GM23338 (cell line): ENCODE data around the gene ADPRHL1. TPM values are rescaled to one million over a fixed set of nuclear protein-coding genes. Genes with fewer than 3 reads are reported as not detected.

Experiments used
- ATAC-seq: fragments of 200-7000 bp; cut with Tn5 transposase; 3 replicates; pipeline ENCODE4 v1.9.1; 2020
- DNase-seq: peaks from one replicate; pipeline ENCODE4 v3.0.0-alpha.2; 2015; ENCODE audit warnings: low spot score
- H2AFZ ChIP-seq: fragments of 200-600 bp; sonication (generic); 2 replicates; pipeline ENCODE4 v1.8.0; 2016; ENCODE audit warnings: antibody characterized with exemption, mild to moderate bottlenecking, moderate library complexity
- H3F3A ChIP-seq: fragments of 200-600 bp; sonication (generic); replicated peaks from 2 replicates; pipeline ENCODE4 v1.8.0; 2017; ENCODE audit warnings: antibody characterized with exemption, mixed run types, low read depth
- H3K27ac ChIP-seq: fragments of 200-600 bp; sonication (generic); 2 replicates; pipeline ENCODE4 v1.6.1; 2016; ENCODE audit warnings: low read depth
- H3K27me3 ChIP-seq: fragments of 200-600 bp; sonication (generic); 2 replicates; pipeline ENCODE4 v1.8.0; 2016; ENCODE audit warnings: mild to moderate bottlenecking, mixed run types, moderate library complexity; ENCODE audit not compliant: insufficient read depth
- H3K36me3 ChIP-seq: fragments of 200-600 bp; sonication (generic); 2 replicates; pipeline ENCODE4 v1.8.0; 2016; ENCODE audit warnings: mild to moderate bottlenecking; ENCODE audit not compliant: insufficient read depth
- H3K4me1 ChIP-seq: fragments of 200-600 bp; sonication (generic); 2 replicates; pipeline ENCODE4 v1.8.0; 2016; ENCODE audit warnings: mild to moderate bottlenecking, moderate library complexity; ENCODE audit not compliant: insufficient read depth
- H3K4me2 ChIP-seq: fragments of 200-600 bp; sonication (generic); 2 replicates; pipeline ENCODE4 v1.7.1; 2017; ENCODE audit warnings: mixed run types
- H3K4me3 ChIP-seq: fragments of 200-600 bp; sonication (generic); 2 replicates; pipeline ENCODE4 v1.6.1; 2016; ENCODE audit warnings: mixed run types
- H3K79me2 ChIP-seq: fragments of 200-600 bp; sonication (generic); replicated peaks from 2 replicates; pipeline ENCODE4 v1.8.0; 2017; ENCODE audit warnings: mild to moderate bottlenecking; ENCODE audit not compliant: insufficient read depth
- H3K9me2 ChIP-seq: fragments of 200-600 bp; sonication (generic); 2 replicates; pipeline ENCODE4 v1.8.0; 2017; ENCODE audit not compliant: insufficient read depth
- H4K20me1 ChIP-seq: fragments of 200-600 bp; sonication (generic); replicated peaks from 2 replicates; pipeline ENCODE4 v1.8.0; 2017; ENCODE audit warnings: mild to moderate bottlenecking; ENCODE audit not compliant: insufficient read depth
- H3K27ac Mint-ChIP-seq: 2 replicates; pipeline ENCODE4 v1.8.0; 2020; ENCODE audit warnings: inconsistent platforms, mild to moderate bottlenecking, moderate library complexity, mixed read lengths
- H3K27me3 Mint-ChIP-seq: 3 replicates; pipeline ENCODE4 v1.8.0; 2022; ENCODE audit warnings: low read depth, mild to moderate bottlenecking, moderate library complexity, mixed read lengths, inconsistent platforms; ENCODE audit not compliant: insufficient read depth, poor library complexity
- H3K36me3 Mint-ChIP-seq: 3 replicates; pipeline ENCODE4 v1.8.0; 2021; ENCODE audit warnings: low read depth, mild to moderate bottlenecking, inconsistent platforms, moderate library complexity, mixed read lengths
- H3K4me1 Mint-ChIP-seq: 3 replicates; pipeline ENCODE4 v1.8.0; 2020; ENCODE audit warnings: mild to moderate bottlenecking, inconsistent platforms, mixed read lengths
- H3K4me3 Mint-ChIP-seq: 3 replicates; pipeline ENCODE4 v1.8.0; 2021; ENCODE audit warnings: moderate library complexity, mild to moderate bottlenecking, inconsistent platforms, mixed read lengths
- H3K9me3 Mint-ChIP-seq: 3 replicates; pipeline ENCODE4 v1.8.0; 2020; ENCODE audit warnings: moderate library complexity, mild to moderate bottlenecking, inconsistent platforms, mixed read lengths
- CREB1 ChIP-seq: fragments of 250-450 bp; sonication (Bioruptor Pico); IDR thresholded peaks from 2 replicates; pipeline ENCODE4 v1.5.0; 2020; ENCODE audit warnings: low read depth, mild to moderate bottlenecking, moderate library complexity
- CTCF ChIP-seq, 2 experiments: fragments of 200-600 bp in 1 of 2; sonication (generic) in 1 of 2; conservative IDR thresholded peaks; 2 replicates each; pipeline versions ENCODE4 v1.5.1 to v1.6.1; 2016 to 2017; ENCODE audit warnings: antibody characterized with exemption in 2 of 2, low read depth in 2 of 2, mild to moderate bottlenecking in 2 of 2, moderate library complexity in 1 of 2
- ETS1 ChIP-seq: IDR thresholded peaks from 2 replicates; pipeline ENCODE4 v1.6.1; 2016; ENCODE audit warnings: antibody characterized with exemption
- EZH2 ChIP-seq: fragments of 200-600 bp; sonication (generic); IDR thresholded peaks from one replicate; pipeline ENCODE4 v1.8.0; 2017; ENCODE audit warnings: antibody characterized with exemption, mild to moderate bottlenecking, low read depth; ENCODE audit not compliant: unreplicated experiment
- EZH2phosphoT487 ChIP-seq: fragments of 200-600 bp; sonication (generic); IDR thresholded peaks from one replicate; pipeline ENCODE4 v1.8.1; 2018; ENCODE audit warnings: antibody characterized with exemption; ENCODE audit not compliant: unreplicated experiment
- JUNB ChIP-seq: IDR thresholded peaks from one replicate; pipeline ENCODE4 v1.6.1; 2016; ENCODE audit warnings: antibody characterized with exemption; ENCODE audit not compliant: unreplicated experiment
- NANOG ChIP-seq: IDR thresholded peaks from 2 replicates; pipeline ENCODE4 v1.6.1; 2016; ENCODE audit warnings: antibody characterized with exemption, borderline replicate concordance
- POLR2AphosphoS5 ChIP-seq: IDR thresholded peaks from 2 replicates; pipeline ENCODE4 v1.6.1; 2016; ENCODE audit warnings: antibody characterized with exemption, low read depth
- STAT1 ChIP-seq: IDR thresholded peaks from one replicate; pipeline ENCODE4 v1.6.1; 2016; ENCODE audit warnings: antibody characterized with exemption; ENCODE audit not compliant: unreplicated experiment
- ZNF114 ChIP-seq: fragments of 250-450 bp; sonication (Bioruptor Pico); IDR thresholded peaks from 2 replicates; pipeline ENCODE4 v1.5.0; 2020; ENCODE audit warnings: mild to moderate bottlenecking, moderate library complexity
- ZNF331 ChIP-seq: fragments of 250-450 bp; sonication (Bioruptor Pico); IDR thresholded peaks from 2 replicates; pipeline ENCODE4 v1.5.0; 2020; ENCODE audit warnings: low read depth, mild to moderate bottlenecking, moderate library complexity
- polyA plus RNA-seq: library from polyadenylated mRNA; unstranded; fragments of >200 nt; fragmentation: Nextera tagmentation; extraction: Ambion mirVana; gene quantifications from 2 replicates; pipeline ENCODE4 v1.2.1, GENCODE V29; 2016
- total RNA-seq: library from RNA; depleted of rRNA; stranded (reverse); fragments of >200 nt; shearing (Covaris generic); gene quantifications from 2 replicates; pipeline ENCODE4 v1.2.3, GENCODE V29; 2014
- TF ChIP-seq, protein P1 (sequence below): IDR thresholded peaks from one replicate; pipeline ENCODE4 v1.6.1; 2018; ENCODE audit warnings: antibody characterized with exemption; ENCODE audit not compliant: unreplicated experiment
- TF ChIP-seq, protein P2 (sequence below): fragments of 250-450 bp; sonication (Bioruptor Pico); IDR thresholded peaks from 2 replicates; pipeline ENCODE4 v1.5.0; 2020; ENCODE audit warnings: mild to moderate bottlenecking, moderate library complexity

The ADPRHL1 gene
- total and polyA plus RNA-seq, 2 experiments from 2014 or later: 0.80 to 1.0 TPM

GRCh38 chr13:113411216-113412023 lies 41.9 kb downstream of the ADPRHL1 start:
- Mint-ChIP-seq H3K27me3 (peaks cover 14% of the 10 kb centered on the region), H3K4me3 (no peak overlapping the region), H3K36me3 (no peaks in the 10 kb centered on the region), H3K4me1 (no peaks in the 10 kb centered on the region; the same call in 2 of the 3 replicates), H3K9me3 (peaks cover 3% of the 10 kb centered on the region; the same call in 2 of the 3 replicates), H3K27ac (no peak overlapping the region)
- 0 out of 2 replicates have a peak, but pooled peaks cover 4% of the 10 kb centered on the region for H3F3A ChIP-seq
- H3K4me1 ChIP-seq: no peaks in the 10 kb centered on the region
- H3K36me3 ChIP-seq: no peaks in the 10 kb centered on the region
- no peaks in the 10 kb centered on the region for H3K79me2 ChIP-seq
- H3K4me2 ChIP-seq: no peak overlapping the region
- ATAC-seq: no peak
- DNase-seq: no peak
- H2AFZ ChIP-seq: no peak overlapping the region
- no peaks in the 10 kb centered on the region for H3K9me2 ChIP-seq
- no peak overlapping the region for H3K27ac ChIP-seq
- H3K4me3 ChIP-seq: no peak overlapping the region
- H3K27me3 ChIP-seq: no peaks in the 10 kb centered on the region
- H4K20me1 ChIP-seq: no peaks in the 10 kb centered on the region
- no peak for TF ChIP-seq POLR2AphosphoS5
- TF ChIP-seq, protein P1, sequence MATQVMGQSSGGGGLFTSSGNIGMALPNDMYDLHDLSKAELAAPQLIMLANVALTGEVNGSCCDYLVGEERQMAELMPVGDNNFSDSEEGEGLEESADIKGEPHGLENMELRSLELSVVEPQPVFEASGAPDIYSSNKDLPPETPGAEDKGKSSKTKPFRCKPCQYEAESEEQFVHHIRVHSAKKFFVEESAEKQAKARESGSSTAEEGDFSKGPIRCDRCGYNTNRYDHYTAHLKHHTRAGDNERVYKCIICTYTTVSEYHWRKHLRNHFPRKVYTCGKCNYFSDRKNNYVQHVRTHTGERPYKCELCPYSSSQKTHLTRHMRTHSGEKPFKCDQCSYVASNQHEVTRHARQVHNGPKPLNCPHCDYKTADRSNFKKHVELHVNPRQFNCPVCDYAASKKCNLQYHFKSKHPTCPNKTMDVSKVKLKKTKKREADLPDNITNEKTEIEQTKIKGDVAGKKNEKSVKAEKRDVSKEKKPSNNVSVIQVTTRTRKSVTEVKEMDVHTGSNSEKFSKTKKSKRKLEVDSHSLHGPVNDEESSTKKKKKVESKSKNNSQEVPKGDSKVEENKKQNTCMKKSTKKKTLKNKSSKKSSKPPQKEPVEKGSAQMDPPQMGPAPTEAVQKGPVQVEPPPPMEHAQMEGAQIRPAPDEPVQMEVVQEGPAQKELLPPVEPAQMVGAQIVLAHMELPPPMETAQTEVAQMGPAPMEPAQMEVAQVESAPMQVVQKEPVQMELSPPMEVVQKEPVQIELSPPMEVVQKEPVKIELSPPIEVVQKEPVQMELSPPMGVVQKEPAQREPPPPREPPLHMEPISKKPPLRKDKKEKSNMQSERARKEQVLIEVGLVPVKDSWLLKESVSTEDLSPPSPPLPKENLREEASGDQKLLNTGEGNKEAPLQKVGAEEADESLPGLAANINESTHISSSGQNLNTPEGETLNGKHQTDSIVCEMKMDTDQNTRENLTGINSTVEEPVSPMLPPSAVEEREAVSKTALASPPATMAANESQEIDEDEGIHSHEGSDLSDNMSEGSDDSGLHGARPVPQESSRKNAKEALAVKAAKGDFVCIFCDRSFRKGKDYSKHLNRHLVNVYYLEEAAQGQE: no peak
- TF ChIP-seq, protein P2, sequence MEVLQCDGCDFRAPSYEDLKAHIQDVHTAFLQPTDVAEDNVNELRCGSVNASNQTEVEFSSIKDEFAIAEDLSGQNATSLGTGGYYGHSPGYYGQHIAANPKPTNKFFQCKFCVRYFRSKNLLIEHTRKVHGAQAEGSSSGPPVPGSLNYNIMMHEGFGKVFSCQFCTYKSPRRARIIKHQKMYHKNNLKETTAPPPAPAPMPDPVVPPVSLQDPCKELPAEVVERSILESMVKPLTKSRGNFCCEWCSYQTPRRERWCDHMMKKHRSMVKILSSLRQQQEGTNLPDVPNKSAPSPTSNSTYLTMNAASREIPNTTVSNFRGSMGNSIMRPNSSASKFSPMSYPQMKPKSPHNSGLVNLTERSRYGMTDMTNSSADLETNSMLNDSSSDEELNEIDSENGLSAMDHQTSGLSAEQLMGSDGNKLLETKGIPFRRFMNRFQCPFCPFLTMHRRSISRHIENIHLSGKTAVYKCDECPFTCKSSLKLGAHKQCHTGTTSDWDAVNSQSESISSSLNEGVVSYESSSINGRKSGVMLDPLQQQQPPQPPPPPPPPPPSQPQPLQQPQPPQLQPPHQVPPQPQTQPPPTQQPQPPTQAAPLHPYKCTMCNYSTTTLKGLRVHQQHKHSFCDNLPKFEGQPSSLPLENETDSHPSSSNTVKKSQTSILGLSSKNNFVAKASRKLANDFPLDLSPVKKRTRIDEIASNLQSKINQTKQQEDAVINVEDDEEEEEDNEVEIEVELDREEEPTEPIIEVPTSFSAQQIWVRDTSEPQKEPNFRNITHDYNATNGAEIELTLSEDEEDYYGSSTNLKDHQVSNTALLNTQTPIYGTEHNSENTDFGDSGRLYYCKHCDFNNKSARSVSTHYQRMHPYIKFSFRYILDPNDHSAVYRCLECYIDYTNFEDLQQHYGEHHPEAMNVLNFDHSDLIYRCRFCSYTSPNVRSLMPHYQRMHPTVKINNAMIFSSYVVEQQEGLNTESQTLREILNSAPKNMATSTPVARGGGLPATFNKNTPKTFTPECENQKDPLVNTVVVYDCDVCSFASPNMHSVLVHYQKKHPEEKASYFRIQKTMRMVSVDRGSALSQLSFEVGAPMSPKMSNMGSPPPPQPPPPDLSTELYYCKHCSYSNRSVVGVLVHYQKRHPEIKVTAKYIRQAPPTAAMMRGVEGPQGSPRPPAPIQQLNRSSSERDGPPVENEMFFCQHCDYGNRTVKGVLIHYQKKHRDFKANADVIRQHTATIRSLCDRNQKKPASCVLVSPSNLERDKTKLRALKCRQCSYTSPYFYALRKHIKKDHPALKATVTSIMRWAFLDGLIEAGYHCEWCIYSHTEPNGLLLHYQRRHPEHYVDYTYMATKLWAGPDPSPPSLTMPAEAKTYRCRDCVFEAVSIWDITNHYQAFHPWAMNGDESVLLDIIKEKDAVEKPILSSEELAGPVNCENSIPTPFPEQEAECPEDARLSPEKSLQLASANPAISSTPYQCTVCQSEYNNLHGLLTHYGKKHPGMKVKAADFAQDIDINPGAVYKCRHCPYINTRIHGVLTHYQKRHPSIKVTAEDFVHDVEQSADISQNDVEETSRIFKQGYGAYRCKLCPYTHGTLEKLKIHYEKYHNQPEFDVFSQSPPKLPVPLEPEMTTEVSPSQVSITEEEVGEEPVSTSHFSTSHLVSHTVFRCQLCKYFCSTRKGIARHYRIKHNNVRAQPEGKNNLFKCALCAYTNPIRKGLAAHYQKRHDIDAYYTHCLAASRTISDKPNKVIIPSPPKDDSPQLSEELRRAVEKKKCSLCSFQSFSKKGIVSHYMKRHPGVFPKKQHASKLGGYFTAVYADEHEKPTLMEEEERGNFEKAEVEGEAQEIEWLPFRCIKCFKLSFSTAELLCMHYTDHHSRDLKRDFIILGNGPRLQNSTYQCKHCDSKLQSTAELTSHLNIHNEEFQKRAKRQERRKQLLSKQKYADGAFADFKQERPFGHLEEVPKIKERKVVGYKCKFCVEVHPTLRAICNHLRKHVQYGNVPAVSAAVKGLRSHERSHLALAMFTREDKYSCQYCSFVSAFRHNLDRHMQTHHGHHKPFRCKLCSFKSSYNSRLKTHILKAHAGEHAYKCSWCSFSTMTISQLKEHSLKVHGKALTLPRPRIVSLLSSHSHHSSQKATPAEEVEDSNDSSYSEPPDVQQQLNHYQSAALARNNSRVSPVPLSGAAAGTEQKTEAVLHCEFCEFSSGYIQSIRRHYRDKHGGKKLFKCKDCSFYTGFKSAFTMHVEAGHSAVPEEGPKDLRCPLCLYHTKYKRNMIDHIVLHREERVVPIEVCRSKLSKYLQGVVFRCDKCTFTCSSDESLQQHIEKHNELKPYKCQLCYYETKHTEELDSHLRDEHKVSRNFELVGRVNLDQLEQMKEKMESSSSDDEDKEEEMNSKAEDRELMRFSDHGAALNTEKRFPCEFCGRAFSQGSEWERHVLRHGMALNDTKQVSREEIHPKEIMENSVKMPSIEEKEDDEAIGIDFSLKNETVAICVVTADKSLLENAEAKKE (CRISPR knock-in tag): no peak
- no peak for TF ChIP-seq EZH2phosphoT487
- TF ChIP-seq JUNB: no peak
- TF ChIP-seq ZNF114 (CRISPR knock-in tag): no peak
- TF ChIP-seq ZNF331: no peak
- TF ChIP-seq STAT1: no peak
- no peak for TF ChIP-seq CTCF (conservative IDR thresholded peaks at IDR 0.05; ENCODE audit: low read depth in 2 of 2)
- TF ChIP-seq CREB1 (CRISPR knock-in tag): no peak
- no peak for TF ChIP-seq EZH2
- TF ChIP-seq NANOG: no peak
- TF ChIP-seq ETS1: no peak
